GM19452 (cell line): ENCODE results near the gene CUTA.
A peak's percentile ranks its signal among the peaks of the same experiment; 100 is the strongest.
"Not testable (repeated sequence)": the region's sequence is repeated elsewhere in the genome, so short reads cannot be mapped to it uniquely, and the experiment has no call there.

ENCODE experiments used
- ATAC-seq: cut with Tn5 transposase; IDR thresholded peaks from one replicate; pipeline ENCODE4 v1.9.1; 2021; ENCODE audit not compliant: unreplicated experiment

CUTA gene

GRCh38 chr6:33407132-33407718 is 10.7 kb downstream of the CUTA start:
- ATAC-seq: no peak

GRCh38 chr6:33406126-33406525 is 11.8 kb downstream of the CUTA start:
- ATAC-seq: no peak

- no peak for ATAC-seq
These were observed 12.4 kb downstream of the CUTA start for GRCh38 chr6:33405386-33405940.

GRCh38 chr6:33404884-33405283 is 13.0 kb downstream of the CUTA start:
- ATAC-seq: no peak

GRCh38 chr6:33399881-33400280 is 18.0 kb downstream of the CUTA start:
- not testable (repeated sequence) for ATAC-seq

- not testable (repeated sequence) for ATAC-seq
These were observed 19.3 kb downstream of the CUTA start for GRCh38 chr6:33398601-33399000.

- ATAC-seq: no peak
These were observed 20.4 kb downstream of the CUTA start for GRCh38 chr6:33397541-33397940.

GRCh38 chr6:33392979-33393378 is 24.9 kb downstream of the CUTA start:
- no peak for ATAC-seq

GRCh38 chr6:33392595-33392948 is 25.3 kb downstream of the CUTA start:
- ATAC-seq: no peak

- peak; percentile 5 for ATAC-seq
These were observed 25.8 kb downstream of the CUTA start for GRCh38 chr6:33391922-33392594.

- ATAC-seq: peak; percentile 86
These were observed 26.5 kb downstream of the CUTA start, which contains the start of gene KIFC1 for GRCh38 chr6:33391278-33391921. Gene KIFC1 (plus strand): TSS chr6:33391823. CDS start chr6:33391986, 163 bp downstream.

- no peak for ATAC-seq
These were observed 27.1 kb downstream of the CUTA start for GRCh38 chr6:33390767-33391277.

- no peak for ATAC-seq
These were observed 27.7 kb downstream of the CUTA start for GRCh38 chr6:33390173-33390572.

- no peak for ATAC-seq
These were observed 33.3 kb downstream of the CUTA start for GRCh38 chr6:33384581-33385020.

- no peak for ATAC-seq
These were observed 34.3 kb downstream of the CUTA start for GRCh38 chr6:33383427-33384185.

- no peak for ATAC-seq
These were observed 37.5 kb downstream of the CUTA start for GRCh38 chr6:33380272-33380981.

GRCh38 chr6:33379184-33379583 is 38.7 kb downstream of the CUTA start:
- not testable (repeated sequence) for ATAC-seq

- ATAC-seq: no peak
These were observed 40.7 kb downstream of the CUTA start for GRCh38 chr6:33377171-33377570.

GRCh38 chr6:33375143-33375671 is 42.7 kb downstream of the CUTA start:
- no peak for ATAC-seq
